Frontal cortex (tissue), 4 donors: Measurements from ENCODE around the gene PCP2. TPM values are rescaled to one million over a fixed set of nuclear protein-coding genes. Genes with fewer than 3 reads are reported as not detected.

Source experiments
- DNase-seq, 2 donors: peaks; one replicate each; pipeline ENCODE4 v3.0.0; 2012; ENCODE audit warnings: low spot score in 2 of 2
- FAIRE-seq: peaks from 2 replicates; lab custom pipeline; 2012; peaks lifted over from hg19 to GRCh38; lab: Jason Lieb, UNC
- total RNA-seq: library from RNA; depleted of rRNA; stranded (reverse); fragments of >200 nt; gene quantifications from one replicate; pipeline ENCODE4 v1.2.3, GENCODE V29; 2014
- donor health status: control.
- donor health status: control.
- donor health status: control.

PCP2 gene
- total RNA-seq, 1 donor from 2014 or later: not detected

DNA sequence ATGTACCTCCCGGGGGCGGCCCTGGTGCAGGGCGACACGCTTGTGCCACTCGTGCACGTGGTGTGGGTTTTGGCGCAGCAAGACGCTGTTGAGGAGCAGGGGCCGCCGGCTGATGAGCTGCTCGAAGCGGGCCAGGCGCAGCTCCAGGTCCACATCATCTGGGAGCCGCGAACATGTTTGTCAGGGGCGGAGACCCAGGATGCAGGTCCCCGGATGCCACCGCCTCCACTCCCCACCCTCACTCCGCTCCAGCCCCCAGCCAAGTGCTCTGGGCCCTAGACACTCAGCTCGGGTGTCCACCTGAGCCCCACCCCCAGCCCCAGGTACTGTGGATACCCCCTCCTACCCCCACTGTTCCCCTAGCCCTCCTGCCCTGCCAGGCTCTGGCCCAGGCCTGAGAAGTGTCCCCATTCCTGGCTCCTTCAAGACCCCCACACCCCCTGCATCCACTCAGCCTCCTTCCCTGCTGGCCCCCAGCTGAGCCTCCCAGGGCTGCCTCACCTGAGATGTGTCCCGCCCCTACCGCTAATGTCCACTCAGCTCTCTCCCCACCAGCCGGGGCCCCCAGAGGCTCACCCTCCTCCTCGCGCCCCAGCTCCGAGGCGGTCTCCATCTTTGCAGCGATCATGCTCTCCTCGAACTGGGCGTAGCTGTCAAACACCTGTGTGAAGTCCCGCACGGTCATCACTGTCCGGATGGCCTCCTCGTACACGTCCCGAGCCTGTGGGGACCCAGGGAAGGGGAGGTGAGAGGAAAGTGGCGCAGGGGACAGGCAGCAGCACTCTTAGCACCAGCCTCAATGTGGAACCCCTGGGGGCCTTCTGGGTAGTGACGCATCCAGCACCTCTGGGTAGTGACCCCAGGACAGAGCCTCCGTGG, 9.6 kb downstream of the PCP2 start:
- no peak for FAIRE-seq
- no peak for DNase-seq

DNA sequence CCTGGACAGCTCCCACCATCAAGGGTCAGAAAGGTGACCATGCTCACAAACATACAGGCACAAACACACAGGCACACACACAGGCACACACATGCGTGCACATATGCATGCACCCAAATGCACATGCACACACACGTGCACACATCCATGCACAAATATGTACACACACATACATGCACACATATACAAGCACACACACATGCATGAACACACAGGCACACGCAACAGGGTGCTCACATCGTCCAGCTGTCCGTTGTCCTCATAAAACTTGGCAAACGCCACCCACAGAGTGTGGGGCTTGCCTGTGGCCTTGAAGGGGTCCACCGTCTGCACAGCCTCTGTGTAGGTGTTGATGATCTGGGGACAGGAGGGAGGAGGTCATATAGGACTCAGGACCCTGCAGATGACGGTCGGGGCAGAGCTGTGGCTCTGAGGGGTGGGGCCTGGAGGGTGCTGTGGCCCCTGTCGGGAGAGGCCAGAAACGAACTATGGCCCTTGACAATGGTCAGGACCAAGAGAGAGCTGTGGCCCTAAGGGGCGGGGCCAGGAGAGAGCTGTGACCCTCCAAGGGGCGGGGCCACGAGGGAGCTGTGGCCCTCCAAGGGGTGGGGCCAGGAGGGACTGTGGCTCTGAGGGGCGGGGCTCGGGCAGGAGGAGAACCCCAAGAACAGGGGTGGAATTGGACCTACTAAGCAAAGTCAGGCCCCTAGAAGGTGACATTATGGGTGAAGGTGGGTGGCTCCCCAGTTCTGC, 10.4 kb downstream of the PCP2 start:
- DNase-seq: no peak
- FAIRE-seq: no peak

DNA sequence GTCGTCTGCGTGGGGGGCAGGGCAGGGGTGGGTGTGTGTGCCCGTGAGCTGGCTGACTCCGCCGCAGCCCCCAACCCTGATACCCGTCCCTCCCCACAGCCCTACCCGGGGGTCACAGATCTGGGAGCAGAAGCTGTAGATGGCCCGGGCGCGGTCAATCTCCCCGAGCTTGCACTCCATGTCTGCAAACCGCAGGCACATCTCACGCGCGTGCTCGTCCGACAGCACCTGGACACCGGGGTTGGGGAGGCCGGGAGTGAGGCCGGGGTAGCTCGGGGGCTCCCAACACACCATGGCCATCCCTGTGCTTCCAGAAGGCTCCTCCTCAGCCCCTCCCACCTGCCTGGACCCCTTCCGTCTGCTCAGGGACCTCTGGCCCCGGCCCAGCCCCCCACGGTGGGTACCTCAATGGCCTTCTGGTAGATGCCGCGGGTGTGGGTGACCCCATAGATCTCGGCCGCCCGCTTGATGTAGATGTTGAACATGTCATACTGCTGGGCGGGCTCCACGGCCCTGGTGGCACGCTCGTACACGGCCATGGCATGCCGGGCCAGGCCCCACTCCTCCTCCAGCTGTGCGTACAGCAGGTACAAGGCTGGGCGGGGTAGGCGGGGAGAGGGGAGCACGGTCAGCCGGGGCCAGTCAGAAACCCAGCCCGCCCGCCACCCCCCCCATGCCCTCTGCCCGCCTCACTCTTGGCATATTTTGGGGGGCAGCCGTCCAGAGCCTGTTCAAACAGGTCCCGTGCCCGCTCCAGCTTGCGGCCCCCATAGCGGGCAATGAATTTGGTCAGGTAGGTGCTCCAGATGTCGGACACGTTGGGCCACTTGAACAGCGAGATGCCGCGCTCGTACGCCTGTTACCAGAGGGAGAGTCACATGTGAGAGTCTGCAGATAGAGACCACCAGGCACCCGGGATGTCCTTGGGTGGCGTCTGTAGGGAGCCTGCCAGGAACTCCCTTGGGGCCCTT, 12.8 kb downstream of the PCP2 start:
- DNase-seq (no peak), FAIRE-seq (no peak)

DNA sequence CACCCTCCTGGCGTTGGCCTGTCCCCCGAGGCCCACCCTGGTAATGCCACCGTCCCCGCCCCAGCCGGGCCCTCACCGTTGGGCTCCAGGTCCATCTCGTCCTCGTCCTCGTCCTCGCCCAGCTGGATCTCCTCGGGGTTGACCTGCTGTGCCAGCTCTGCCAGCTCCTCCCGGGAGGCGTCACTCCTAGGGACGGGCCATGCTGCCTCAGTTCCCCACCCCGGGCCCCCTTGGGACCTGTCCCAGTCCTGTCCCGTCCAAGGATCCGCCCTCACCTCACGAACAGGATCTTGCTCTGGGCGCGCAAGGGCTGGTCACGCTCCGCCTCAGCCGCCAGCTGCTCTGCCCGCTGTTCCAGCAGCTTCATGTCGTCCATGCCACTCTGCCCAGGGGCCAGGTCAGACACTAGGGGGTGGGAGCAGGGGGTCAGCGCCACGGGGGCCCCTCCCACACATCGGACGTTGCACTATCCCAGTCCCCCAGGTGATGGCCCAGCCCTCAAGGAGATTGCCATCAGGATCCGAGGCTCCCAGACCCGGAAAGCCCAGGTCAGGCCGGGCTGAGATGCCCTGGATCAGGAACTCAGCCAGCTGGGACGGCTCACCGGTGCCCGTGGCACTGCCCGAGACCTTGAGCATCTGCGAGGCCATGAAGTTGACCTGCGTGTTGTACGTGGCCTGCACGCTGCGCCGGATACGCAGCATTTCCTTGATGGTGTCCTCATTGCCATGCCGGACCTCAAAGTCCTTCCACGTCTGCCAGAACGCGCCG, 13.7 kb downstream of the PCP2 start:
- FAIRE-seq (no peak), DNase-seq (no peak)

DNA sequence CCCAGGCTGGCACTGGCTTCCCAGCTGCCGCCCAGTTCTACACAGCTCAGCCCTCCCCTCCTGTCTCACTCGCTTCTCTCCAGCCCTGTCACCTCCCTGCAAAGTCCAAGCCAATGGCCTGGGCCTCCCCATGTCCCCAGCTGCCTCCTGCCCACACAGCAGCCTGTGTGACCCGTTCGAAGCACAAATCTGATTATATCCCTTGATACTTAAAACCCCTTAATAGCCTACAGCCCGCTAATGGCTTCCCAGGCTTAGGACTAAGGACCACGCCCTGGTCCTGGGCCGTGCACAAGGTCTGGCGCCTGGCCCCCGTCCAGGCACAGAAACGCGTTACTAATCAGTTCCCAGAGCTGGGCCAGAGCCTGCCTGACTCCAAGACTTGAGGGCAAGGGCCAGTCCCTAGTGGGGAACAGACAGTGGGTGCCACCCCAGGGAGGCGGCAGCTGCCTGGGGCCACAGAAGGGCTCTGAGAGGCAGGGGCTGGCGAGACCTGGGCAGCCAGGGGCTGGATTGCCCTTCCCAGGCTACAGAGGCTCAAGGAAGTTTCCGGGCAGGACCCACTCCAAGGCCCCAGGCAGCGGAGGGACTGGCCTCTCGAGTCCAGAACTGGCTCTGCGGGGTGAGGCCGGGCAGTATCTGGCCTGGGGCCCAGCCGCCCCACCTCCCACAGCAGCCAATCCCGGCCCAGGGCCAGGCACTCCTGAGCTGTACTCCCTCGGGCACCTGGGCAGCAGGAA, 14.6 kb downstream of the PCP2 start:
- FAIRE-seq (no peak), DNase-seq (no peak)

DNA sequence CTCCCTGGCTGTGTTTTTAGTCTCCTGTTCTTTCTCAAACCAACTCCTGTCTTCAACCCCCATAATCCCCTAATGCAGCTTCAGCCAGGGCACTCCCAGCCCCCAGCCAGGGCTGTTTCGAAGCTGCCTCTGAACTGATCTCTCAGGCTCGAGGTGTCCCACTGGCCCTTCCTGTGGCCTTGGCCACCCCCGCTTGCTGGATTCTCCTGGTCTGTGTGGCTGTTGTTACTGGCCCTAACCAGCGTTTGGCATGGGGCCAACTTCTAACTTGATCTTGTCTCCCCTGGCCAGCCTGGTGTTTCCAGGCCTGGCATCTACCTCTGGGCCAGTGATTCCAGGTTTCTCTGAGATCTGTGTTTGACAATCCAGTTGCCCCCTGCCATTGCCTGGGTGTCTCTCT, 15.2 kb downstream of the PCP2 start:
- FAIRE-seq: no peak

DNA sequence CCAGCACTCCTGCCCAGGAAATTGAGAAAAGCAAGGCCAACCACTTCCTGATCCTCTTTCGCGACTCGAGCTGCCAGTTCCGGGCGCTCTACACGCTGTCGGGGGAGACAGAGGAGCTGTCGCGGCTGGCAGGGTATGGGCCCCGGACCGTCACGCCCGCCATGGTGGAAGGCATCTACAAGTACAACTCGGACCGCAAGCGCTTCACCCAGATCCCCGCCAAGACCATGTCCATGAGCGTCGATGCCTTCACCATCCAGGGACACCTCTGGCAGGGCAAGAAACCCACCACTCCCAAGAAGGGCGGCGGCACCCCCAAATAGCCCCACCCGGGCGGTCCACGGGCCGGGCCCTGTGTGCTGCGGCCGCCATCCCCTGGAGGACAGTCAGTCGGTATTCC, 15.8 kb downstream of the PCP2 start:
- FAIRE-seq (no peak), DNase-seq (no peak)

More for the DNA sequence above, 15.2 kb downstream of the PCP2 start:
- no peak for DNase-seq

DNA sequence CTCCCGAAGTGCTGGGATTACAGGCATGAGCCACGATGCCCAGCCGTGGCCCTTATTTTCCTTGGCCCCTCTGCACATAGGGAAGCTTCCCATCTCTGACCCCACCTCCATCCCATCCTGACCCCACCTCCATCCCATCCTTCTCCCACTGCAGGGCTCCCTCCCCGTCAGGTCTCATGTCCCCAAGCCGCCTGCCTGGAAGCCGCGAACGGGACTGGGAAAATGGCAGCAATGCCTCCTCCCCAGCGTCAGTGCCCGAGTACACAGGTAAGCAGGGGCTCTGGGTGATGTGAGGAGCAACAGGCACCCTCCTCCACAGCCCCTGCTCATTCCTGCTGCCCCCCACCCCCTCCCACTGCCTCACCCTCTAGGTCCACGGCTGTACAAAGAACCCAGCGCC, 16.3 kb downstream of the PCP2 start:
- DNase-seq (no peak), FAIRE-seq (no peak)

DNA sequence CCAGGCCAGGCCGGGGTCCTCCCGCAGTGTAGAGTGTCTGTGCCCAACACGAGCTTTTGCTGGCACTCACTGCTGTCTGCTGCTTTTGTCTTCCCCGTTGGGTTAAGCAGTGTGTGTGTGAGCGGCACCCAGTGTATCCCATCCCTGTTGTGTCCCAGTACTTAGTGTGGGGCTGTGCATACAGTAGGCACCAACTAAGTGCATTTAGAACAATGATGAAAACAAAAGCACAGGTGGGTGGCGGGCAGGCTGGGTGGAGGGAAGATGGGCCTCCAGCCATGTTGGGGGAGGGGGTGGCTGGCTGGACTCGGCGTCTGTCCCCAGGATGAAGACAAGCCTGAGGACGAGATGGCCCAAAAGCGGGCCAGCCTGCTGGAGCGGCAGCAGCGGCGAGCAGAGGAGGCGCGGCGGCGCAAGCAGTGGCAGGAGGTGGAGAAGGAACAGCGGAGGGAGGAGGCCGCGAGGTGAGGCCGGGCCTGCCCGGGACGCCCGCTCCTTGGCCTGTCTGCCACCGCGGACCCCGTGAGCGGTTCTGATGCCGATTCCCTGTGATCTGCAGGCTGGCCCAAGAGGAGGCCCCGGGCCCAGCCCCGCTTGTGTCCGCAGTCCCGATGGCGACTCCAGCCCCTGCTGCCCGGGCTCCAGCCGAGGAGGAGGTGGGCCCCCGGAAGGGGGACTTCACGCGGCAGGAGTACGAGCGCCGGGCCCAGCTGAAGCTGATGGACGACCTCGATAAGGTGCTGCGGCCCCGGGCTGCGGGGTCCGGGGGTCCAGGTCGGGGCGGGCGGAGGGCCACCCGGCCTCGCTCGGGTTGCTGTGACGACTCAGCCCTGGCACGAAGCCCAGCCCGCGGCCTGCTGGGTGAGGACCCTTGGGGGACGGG, 18.4 kb downstream of the PCP2 start:
- FAIRE-seq: no peak
- DNase-seq: no peak

DNA sequence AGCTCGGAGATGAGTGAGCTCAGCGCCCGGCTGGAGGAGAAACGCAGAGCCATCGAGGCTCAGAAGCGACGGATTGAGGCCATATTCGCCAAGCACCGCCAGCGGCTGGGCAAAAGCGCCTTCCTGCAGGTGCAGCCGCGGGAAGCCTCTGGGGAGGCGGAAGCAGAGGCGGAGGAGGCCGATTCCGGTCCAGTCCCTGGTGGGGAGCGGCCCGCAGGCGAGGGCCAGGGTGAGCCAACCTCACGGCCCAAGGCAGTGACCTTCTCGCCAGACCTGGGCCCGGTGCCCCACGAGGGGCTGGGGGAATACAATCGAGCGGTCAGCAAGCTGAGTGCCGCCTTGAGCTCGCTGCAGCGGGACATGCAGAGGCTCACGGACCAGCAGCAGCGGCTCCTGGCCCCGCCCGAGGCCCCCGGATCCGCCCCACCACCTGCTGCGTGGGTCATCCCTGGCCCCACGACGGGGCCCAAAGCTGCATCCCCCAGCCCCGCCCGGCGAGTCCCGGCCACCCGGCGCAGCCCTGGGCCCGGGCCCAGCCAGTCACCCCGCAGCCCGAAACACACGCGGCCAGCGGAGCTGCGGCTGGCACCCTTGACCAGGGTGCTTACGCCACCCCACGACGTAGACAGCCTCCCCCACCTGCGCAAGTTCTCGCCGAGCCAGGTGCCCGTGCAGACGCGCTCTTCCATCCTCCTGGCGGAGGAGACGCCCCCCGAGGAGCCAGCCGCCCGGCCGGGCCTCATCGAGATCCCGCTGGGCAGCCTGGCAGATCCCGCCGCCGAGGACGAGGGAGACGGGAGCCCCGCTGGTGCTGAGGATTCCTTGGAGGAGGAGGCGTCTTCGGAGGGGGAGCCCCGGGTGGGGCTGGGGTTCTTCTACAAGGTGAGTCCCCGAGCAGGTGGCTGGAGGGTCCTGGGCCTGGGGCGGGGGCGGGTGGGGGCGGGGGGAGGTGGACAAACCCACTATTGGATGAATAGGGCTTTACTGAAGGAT, 20.9 kb downstream of the PCP2 start:
- DNase-seq (no peak), FAIRE-seq (no peak)

DNA sequence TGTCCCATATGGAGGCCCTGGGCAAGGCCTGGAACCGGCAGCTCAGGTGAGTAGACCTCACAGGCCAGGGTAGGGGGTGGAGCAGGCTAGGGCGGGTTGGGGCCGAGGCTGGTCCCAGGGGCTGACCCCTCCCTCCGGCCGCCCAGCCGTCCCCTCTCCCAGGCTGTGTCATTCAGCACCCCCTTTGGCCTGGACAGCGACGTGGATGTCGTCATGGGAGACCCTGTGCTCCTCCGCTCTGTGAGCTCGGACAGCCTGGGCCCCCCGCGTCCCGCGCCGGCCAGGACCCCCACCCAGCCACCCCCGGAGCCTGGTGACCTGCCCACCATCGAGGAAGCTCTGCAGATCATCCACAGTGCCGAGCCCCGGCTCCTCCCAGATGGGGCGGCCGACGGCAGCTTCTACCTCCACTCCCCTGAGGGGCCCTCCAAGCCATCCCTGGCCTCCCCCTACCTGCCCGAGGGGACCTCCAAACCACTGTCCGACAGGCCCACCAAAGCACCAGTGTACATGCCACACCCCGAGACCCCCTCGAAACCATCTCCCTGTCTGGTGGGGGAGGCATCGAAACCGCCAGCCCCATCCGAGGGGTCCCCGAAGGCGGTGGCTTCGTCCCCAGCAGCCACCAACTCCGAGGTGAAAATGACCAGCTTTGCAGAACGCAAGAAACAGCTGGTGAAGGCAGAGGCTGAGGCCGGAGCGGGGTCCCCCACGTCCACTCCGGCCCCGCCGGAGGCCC, 21.8 kb downstream of the PCP2 start:
- DNase-seq (no peak), FAIRE-seq (no peak)

DNA sequence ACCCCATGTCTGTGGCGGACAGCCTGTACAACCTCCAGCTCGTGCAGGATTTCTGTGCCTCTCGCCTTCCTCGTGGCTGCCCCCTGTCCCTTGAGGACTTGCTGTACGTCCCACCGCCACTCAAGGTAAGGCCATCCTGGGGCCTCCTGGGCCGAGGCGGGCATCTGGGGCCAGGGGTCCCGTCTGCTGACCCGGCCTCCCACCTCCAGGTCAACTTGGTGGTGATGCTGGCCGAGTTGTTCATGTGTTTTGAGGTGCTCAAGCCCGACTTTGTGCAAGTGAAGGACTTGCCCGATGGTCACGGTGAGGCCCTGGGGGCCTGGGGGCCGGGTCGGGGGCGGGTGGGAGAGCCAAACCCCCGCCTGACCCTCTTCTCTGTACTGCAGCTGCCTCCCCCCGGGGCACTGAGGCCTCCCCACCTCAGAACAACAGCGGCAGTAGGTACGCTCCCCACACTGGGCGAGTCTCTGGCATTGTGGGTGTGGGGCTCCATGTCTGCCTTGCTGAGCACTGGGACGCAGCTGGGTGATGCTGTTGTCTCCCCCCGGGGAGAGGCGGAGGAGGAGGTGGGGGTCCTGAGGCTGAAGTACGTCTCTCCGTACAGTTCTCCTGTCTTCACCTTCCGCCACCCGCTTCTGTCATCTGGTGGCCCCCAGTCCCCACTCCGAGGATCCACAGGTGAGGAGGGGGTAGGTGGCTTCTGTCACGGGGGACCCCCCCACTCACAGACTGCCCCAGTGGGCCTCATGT, 22.9 kb downstream of the PCP2 start:
- no peak for DNase-seq
- FAIRE-seq: no peak

DNA sequence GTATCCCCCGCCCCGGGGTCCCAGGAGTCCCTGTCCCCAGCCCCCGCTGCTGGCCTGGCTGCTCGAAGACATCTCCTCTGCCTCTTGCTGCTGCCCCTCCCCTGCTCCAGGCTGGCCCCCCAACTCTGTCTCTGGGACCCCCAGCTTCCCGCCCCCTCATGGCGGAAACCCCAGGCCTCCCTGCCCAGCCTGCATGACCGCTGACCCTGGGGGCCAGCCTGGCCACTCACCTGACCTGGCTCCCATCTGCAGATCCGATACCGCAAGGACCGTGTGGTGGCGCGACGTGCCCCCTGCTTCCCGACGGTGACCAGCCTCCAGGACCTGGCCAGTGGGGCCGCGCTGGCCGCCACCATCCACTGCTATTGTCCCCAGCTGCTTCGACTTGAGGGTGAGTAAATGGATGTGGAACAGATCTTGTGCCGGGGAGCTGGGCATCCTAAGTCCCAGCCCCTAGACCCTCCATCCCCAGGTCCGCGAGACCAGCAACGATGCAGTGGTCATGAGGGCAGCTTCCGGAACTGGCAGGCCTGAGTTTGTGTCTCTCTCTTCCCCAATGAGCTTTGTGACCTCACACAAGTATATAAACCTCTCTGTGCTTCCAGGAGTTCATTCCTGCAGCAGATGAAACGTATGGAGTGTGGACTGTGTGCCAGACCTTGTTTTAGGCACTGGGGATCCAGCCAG, 25.5 kb downstream of the PCP2 start:
- no peak for FAIRE-seq
- no peak for DNase-seq

DNA sequence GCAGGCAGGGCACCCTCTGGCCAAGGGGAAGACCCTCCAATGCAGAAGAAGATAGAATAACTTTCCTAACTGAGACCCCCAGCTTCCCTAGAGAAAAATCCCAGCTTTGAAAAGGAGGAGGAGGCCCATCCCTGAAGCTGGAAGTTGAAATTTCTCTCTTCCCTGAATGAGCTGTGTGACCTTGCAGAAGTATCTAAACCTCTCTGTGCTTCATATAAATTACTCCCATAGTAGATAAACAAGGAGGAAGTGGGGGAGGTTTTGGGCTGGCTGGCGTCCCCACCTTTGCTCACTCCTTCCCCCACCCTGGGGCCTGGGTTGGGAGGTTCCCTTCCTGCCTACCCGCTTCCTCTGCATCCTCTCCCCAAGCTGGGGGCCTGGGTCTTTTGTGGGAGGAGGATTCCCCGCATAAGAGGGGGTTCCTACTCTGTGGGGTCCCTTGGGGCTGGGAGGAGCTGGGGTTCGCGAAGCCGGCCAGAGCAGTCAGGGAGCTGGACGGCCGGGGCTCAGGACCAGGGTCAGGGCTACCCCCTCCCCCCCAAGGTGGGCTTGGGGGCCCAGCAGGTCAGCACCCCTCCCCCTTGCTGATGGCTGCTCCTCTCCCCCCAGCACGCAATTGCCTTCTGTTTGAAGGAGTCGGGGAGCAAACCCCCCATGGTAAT, 26.2 kb downstream of the PCP2 start:
- DNase-seq (no peak), FAIRE-seq (no peak)
